ENCODE results near the gene PHF14. TPM values are rescaled to one million over a fixed set of nuclear protein-coding genes. Genes with fewer than 3 reads are reported as not detected.

PHF14 gene
- total and polyA plus RNA-seq, 8 donors, result 27.5 to 85.9 (median 68.0) TPM

DNA sequence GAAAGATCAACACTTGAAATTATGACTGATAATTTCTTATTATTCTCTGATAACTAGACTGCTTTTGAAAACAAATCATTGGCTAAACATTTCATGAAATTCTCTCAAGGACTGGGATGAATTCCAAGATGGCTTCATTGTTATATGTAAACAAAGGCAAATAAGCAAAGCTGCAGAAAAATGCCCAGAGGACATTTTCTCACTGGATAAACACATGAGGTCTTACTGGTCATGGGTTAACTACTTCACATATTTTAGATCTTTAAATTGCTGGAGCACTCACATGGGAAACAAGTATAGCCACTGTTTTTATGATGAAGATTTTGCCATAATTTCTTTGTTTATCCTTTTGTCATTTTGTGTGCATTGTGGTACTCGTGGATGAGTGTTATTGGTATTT, 239.1 kb downstream of the PHF14 start:
- intact Hi-C loops (cut with DNase I), result no loop called here
- no peaks in the 10 kb centered on the region for H3K36me3 ChIP-seq
- H3K9me3 ChIP-seq, result no peaks in the 10 kb centered on the region
- H3K27me3 ChIP-seq, result no peaks in the 10 kb centered on the region
- no peak overlapping the region for H3K27ac ChIP-seq
- TF ChIP-seq, protein P1, sequence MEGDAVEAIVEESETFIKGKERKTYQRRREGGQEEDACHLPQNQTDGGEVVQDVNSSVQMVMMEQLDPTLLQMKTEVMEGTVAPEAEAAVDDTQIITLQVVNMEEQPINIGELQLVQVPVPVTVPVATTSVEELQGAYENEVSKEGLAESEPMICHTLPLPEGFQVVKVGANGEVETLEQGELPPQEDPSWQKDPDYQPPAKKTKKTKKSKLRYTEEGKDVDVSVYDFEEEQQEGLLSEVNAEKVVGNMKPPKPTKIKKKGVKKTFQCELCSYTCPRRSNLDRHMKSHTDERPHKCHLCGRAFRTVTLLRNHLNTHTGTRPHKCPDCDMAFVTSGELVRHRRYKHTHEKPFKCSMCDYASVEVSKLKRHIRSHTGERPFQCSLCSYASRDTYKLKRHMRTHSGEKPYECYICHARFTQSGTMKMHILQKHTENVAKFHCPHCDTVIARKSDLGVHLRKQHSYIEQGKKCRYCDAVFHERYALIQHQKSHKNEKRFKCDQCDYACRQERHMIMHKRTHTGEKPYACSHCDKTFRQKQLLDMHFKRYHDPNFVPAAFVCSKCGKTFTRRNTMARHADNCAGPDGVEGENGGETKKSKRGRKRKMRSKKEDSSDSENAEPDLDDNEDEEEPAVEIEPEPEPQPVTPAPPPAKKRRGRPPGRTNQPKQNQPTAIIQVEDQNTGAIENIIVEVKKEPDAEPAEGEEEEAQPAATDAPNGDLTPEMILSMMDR (IDR thresholded peaks at IDR 0.05), result no peak
- ATAC-seq (peak; percentile 9), DNase-seq (peak in 2 of 4 donors; percentile 46 to 50)
- H3K4me3 ChIP-seq, result no peak overlapping the region
- peaks cover 0 to 9% of the 10 kb centered on the region in 2 donors for H3K4me1 ChIP-seq

DNA sequence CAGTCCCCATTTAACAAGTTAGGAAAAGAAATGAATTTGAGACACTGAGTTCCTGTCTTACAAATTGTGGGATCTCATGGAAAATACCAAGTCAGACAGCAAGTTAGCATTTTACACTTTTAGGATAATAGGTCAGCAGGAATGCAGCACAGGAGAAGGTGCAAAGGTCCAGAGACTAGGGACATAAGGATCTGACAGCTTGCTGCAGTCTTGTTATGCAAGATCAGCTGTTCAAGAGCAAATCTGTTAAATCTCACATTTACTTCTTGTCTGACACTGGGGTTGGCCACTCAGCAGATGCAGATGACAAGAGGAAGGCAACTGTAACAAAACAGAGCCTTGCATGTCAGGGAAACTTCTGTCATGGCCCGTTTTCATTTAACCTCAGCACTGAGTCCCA, 239.6 kb downstream of the PHF14 start:
- no peaks in the 10 kb centered on the region for H3K9me3 ChIP-seq
- peaks cover 0 to 9% of the 10 kb centered on the region in 2 donors for H3K4me1 ChIP-seq
- no peak overlapping the region for H3K27ac ChIP-seq
- intact Hi-C loops (cut with DNase I), result no loop called here
- ATAC-seq, result no peak
- DNase-seq, result no peak
- no peak overlapping the region for H3K4me3 ChIP-seq
- H3K36me3 ChIP-seq, result no peaks in the 10 kb centered on the region
- no peaks in the 10 kb centered on the region for H3K27me3 ChIP-seq
- TF ChIP-seq, protein P1 (IDR thresholded peaks at IDR 0.05), result no peak

DNA sequence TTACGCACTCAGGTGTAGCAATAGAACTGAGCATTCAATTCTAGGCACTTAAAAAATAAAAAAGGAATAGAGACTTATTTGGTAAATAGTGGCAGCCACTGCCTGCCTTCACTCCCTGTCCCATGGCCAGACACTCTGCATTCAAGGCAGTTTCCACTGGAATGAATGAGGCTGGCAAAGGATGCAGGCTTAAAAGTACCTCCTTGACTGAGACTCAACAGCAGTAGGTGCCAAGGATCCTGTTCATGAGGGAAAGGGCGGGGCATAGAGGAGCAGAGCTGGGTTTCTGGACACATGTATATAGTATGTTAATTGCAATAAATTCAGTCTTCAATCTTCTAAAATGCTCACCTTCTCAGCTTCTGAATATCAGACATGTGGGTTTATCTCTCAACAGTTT, 242.6 kb downstream of the PHF14 start:
- TF ChIP-seq, protein P1 (IDR thresholded peaks at IDR 0.05), result no peak
- intact Hi-C loops (cut with DNase I), result no loop called here
- peak; percentile 83 for ATAC-seq
- peaks cover 0 to 10% of the 10 kb centered on the region in 2 donors for H3K4me1 ChIP-seq
- H3K27ac ChIP-seq, result no peak overlapping the region
- H3K27me3 ChIP-seq, result no peaks in the 10 kb centered on the region
- no peak for DNase-seq
- H3K36me3 ChIP-seq, result no peaks in the 10 kb centered on the region
- H3K4me3 ChIP-seq, result no peak overlapping the region
- no peaks in the 10 kb centered on the region for H3K9me3 ChIP-seq

DNA sequence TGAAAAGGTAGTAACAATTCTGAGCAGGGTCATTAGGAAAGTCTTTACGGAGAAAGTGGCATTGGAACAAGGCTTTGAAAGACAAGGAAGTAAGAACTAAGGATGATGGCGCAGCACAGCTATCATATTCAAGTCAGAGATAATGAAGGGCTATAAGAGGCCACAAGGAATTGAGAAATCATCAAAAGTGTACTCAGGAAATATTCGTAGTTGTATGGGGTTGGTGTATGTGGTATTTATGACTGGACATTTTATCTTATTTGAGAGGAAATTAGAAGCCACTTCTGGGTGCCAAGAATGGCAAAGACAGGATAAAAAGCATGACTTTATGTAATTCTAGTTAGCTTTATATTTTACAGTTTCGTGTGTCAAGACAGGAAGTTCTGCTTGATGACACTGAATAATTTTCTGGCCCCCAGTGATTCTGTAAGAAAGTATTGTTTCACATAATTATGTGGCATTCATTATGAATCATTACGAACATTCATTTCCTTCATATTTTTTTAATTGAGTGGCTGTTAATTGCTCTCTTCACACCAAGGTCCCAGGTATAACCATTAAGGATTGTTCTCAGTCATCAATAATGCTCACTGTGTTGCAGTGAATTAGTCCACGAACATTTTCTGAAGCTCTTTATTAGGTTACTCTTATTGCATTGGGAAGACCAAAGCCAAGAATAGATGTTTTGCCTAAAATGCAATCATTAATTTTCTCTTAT, 244.3 kb downstream of the PHF14 start:
- DNase-seq (no peak), ATAC-seq (no peak)
- intact Hi-C loops (cut with DNase I), result no loop called here
- TF ChIP-seq, protein P1 (IDR thresholded peaks at IDR 0.05), result no peak
- Histone ChIP-seq H3K27me3 (no peaks in the 10 kb centered on the region), H3K4me3 (no peak overlapping the region), H3K9me3 (no peaks in the 10 kb centered on the region), H3K4me1 (peaks cover 0 to 10% of the 10 kb centered on the region in 2 donors), H3K27ac (no peak overlapping the region), H3K36me3 (no peaks in the 10 kb centered on the region)

Data from left lung (tissue), 10 donors.